SU-DHL-6 (cell line): ENCODE results near the gene C22orf42.
"Not testable (repeated sequence)": the region's sequence is repeated elsewhere in the genome, so short reads cannot be mapped to it uniquely, and the experiment has no call there.

ENCODE experiments used
- EZH2phosphoT487 ChIP-seq: fragments of 200-600 bp; sonication (generic), shearing (Covaris generic); conservative IDR thresholded peaks from 2 replicates; pipeline ENCODE4 v1.6.1; 2018; ENCODE audit warnings: mild to moderate bottlenecking, antibody characterized with exemption, low read length, moderate library complexity, mixed read lengths
- TF ChIP-seq, protein P1 (sequence below): fragments of 200-600 bp; sonication (generic); IDR thresholded peaks from one replicate; pipeline ENCODE4 v1.5.1; 2017; ENCODE audit warnings: antibody characterized with exemption, mild to moderate bottlenecking, low read length, moderate library complexity; ENCODE audit not compliant: insufficient read depth, poor library complexity, severe bottlenecking

DNA sequence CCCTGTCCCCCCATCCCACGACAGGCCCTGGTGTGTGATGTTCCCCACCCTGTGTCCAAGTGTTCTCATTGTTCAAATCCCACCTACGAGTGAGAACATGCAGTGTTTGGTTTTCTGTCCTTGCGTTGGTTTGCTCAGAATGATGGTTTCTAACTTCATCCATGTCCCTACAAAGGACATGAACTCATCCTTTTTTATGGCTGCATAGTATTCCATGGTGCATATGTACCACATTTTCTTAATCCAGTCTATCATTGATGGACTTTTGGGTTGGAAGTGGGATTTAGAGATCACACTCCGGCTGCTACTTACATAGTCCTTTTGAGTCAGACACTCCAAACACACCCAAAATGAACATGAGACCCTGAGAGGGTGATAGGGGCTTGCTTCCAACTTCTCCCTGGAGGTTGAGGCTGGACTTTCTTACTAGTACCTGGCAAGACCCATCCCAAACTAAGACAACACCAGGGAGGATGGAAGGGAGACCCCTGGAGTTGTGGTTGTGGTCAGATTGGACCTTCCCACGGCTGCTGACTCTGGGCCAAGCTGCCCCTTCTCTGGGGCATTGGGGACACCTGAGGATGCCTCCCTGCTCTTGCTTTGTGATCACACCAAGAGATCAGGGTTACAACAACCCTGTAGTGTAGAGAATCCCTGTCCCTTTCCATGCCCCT lies 38.6 kb upstream of the C22orf42 start:
- TF ChIP-seq, protein P1, sequence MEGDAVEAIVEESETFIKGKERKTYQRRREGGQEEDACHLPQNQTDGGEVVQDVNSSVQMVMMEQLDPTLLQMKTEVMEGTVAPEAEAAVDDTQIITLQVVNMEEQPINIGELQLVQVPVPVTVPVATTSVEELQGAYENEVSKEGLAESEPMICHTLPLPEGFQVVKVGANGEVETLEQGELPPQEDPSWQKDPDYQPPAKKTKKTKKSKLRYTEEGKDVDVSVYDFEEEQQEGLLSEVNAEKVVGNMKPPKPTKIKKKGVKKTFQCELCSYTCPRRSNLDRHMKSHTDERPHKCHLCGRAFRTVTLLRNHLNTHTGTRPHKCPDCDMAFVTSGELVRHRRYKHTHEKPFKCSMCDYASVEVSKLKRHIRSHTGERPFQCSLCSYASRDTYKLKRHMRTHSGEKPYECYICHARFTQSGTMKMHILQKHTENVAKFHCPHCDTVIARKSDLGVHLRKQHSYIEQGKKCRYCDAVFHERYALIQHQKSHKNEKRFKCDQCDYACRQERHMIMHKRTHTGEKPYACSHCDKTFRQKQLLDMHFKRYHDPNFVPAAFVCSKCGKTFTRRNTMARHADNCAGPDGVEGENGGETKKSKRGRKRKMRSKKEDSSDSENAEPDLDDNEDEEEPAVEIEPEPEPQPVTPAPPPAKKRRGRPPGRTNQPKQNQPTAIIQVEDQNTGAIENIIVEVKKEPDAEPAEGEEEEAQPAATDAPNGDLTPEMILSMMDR, result not testable (repeated sequence)
- TF ChIP-seq EZH2phosphoT487, result not testable (repeated sequence)
